ES-I3 (cell line): Measurements from ENCODE around the gene RASSF5.
"Not testable (repeated sequence)": the region's sequence is repeated elsewhere in the genome, so short reads cannot be mapped to it uniquely, and the experiment has no call there.

ENCODE experiments used
- H3K36me3 ChIP-seq: 2 replicates; pipeline ENCODE4 v1.6.1; 2013; ENCODE audit warnings: mild to moderate bottlenecking, low read length, control low read depth, moderate library complexity; ENCODE audit not compliant: insufficient read depth
- H3K4me1 ChIP-seq: 2 replicates; pipeline ENCODE4 v1.6.1; 2013; ENCODE audit warnings: mild to moderate bottlenecking, control low read depth, low read length; ENCODE audit not compliant: insufficient read depth
- H3K9ac ChIP-seq: 2 replicates; pipeline ENCODE4 v1.6.1; 2013; ENCODE audit warnings: low read depth, mild to moderate bottlenecking, low read length, moderate library complexity
- H3K9me3 ChIP-seq: 2 replicates; pipeline ENCODE4 v1.6.1; 2013; ENCODE audit warnings: mild to moderate bottlenecking, low read length, moderate library complexity; ENCODE audit not compliant: control insufficient read depth, insufficient read depth

RASSF5 gene

DNA sequence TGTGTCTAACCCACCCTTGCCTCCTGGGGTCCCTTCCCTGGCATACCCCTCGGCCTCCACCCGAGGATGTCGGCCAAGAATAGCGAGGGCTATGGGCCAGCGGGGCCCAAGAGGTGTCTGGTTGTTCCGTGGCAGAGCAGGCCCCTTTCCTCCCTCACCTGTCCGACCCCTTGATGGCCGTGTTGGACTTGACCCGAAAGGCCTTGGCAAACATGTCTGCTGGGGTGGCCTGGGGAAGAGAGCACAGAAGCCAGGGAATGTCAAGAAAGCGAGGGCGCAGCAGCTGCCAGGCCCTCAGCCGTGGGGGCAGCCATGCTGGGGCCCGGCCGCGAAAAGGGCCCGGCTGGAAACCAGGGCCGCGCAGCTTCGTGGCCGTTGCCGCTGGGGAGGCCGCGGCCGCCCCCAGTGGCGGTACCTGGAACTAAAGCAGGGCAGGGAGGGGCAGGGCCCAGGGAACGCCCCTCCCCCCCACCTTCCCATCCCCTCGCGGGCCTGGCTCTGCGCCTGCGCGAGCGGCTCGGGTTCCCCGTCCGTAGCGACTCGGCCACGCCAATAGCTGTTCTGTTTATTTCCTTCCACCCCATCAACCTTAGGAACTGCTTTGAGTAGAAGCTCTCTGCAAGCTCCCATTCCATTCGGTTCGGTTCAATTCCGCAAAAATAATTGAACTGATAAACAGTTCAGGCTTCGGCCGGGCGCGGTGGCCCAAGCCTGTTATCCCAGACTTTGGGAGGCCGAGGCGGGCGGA lies 105.0 kb downstream of the RASSF5 start, which contains the start of gene EIF2D:
Gene EIF2D, minus strand, starts transcription at position 337 of the 748 bp plus-strand sequence. Its CDS starts 123 bp downstream, at position 214.
- Histone ChIP-seq H3K9ac (peak within 1 kb of the TSS; percentile 62), H3K36me3 (no peaks in the 10 kb centered on the region), H3K9me3 (no peaks in the 10 kb centered on the region; the same call in 1 of the 2 replicates), H3K4me1 (0 out of 2 replicates have a peak, but pooled peaks cover 5% of the 10 kb centered on the region)

- not testable (repeated sequence) for H3K4me1 ChIP-seq, H3K36me3 ChIP-seq, H3K9me3 ChIP-seq, H3K9ac ChIP-seq
Measured at GRCh38 chr1:206626396-206626795, 119.1 kb downstream of the RASSF5 start.

DNA sequence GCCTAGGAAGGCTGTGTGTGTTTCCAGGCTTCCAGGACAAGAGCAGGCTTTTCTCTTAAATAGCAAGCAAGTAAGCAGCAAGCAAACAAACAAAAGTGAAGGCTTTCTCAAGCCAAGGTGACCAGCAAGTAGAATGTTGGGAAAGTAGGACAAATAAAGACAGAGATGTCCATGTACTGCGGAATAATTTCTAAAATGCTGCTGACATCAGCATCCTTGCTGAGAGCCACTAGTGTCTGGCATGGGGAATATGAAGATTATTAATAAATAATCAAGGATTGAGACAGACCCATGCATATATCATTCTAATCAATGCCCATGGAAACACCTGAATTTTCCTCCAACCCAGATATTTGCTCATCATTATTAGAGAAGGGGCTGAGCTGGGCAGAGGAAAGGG lies 121.6 kb downstream of the RASSF5 start:
- peaks cover 9% of the 10 kb centered on the region; the same call in 1 of the 2 replicates for H3K4me1 ChIP-seq
- H3K36me3 ChIP-seq: no peaks in the 10 kb centered on the region
- no peaks in the 10 kb centered on the region for H3K9me3 ChIP-seq
- no peak overlapping the region for H3K9ac ChIP-seq

- no peak overlapping the region for H3K9ac ChIP-seq
- H3K4me1 ChIP-seq: peaks cover 9% of the 10 kb centered on the region; the same call in 1 of the 2 replicates
- H3K36me3 ChIP-seq: no peaks in the 10 kb centered on the region
Measured at GRCh38 chr1:206631085-206631509, 123.8 kb downstream of the RASSF5 start.

DNA sequence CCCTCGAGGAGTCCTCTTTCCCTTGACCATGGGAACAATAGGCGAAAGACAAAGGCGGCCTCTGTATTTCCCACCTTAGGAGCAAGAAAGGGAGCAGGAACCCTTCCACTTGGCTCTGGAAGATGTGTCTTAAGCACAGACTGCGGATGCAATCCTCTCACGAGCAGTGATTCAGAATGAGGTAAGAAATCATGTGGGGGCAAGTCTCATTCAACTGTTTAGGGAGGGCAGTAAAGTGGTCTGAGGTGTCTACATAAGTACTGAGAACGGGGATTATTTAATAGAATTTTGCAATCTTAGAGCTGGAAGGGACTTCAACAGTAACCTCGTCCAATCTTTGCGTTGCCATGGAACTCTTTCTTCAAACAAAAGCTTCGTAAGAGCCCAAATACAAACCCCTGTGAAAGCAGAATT lies 126.4 kb downstream of the RASSF5 start:
- H3K4me1 ChIP-seq: peaks cover 9% of the 10 kb centered on the region; the same call in 1 of the 2 replicates
- no peaks in the 10 kb centered on the region for H3K36me3 ChIP-seq
- H3K9me3 ChIP-seq: no peaks in the 10 kb centered on the region
- H3K9ac ChIP-seq: no peak overlapping the region

More at GRCh38 chr1:206631085-206631509, 123.8 kb downstream of the RASSF5 start:
- no peaks in the 10 kb centered on the region for H3K9me3 ChIP-seq

GRCh38 chr1:206634365-206635079 lies 127.2 kb downstream of the RASSF5 start:
- Histone ChIP-seq H3K36me3 (no peaks in the 10 kb centered on the region), H3K4me1 (peaks cover 9% of the 10 kb centered on the region; the same call in 1 of the 2 replicates), H3K9ac (peak overlapping the region; percentile 60; the same call in 1 of the 2 replicates), H3K9me3 (no peaks in the 10 kb centered on the region)

DNA sequence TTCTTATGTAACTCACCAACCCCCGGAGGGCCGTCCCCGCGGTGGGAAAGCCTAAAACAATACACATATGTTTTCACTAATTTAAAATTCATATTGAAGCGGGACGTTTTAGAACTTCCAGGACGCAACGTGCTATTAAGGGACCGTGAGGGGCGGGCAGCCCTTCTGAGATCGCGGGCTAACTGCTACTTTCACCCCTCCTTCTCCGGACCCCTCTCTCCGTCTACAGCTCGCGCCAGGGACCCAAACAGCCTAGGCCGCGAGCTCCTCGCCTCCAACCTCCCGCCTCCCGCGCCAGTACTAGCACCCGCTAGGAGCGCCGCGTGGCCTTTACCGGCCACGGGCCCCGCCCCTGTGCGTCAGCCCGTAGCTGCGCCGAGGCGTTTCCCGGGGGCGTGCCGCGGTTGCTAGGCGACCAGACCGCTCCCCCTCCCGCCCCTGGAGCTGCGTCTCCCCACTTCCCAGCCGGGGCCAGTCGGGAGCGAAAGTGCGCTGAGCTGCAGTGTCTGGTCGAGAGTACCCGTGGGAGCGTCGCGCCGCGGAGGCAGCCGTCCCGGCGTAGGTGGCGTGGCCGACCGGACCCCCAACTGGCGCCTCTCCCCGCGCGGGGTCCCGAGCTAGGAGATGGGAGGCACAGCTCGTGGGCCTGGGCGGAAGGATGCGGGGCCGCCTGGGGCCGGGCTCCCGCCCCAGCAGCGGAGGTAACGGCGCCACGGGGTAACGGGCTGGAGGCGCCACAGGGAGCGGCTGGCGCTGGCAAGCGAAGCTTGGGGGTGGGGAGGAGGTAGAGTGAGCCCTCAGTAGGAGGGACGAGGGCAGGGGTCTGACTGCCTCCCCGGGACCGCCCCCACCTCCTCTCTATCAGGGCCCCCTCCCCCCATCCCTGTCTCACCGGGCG lies 128.0 kb downstream of the RASSF5 start, which contains the start of gene DYRK3:
Gene DYRK3, plus strand, starts transcription at position 457 of the 898 bp plus-strand sequence. Its CDS starts 168 bp downstream, at position 625.
- Histone ChIP-seq H3K4me1 (peaks cover 9% of the 10 kb centered on the region; the same call in 1 of the 2 replicates), H3K9ac (peak within 1 kb of the TSS; percentile 60; the same call in 1 of the 2 replicates), H3K9me3 (no peaks in the 10 kb centered on the region), H3K36me3 (no peaks in the 10 kb centered on the region)

DNA sequence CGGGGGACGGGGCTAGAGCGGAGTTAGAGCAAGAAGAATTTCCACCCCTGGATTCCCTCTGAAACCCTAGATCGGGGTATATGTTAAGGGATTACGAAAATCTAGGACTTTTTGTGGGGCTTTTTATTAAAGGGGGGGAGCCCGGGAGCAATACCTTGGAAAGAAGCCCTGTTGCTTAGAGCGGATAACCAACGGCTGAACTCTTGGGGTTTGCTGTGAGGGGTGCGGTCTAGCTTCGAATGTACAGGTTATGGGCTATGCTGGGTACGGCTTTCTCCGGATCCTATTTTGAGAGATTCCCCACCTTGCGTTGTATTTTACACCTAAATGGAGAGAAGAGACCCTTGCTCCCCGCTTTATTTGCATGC lies 128.6 kb downstream of the RASSF5 start:
- H3K4me1 ChIP-seq: peaks cover 9% of the 10 kb centered on the region; the same call in 1 of the 2 replicates
- no peaks in the 10 kb centered on the region for H3K9me3 ChIP-seq
- peak overlapping the region; percentile 60; the same call in 1 of the 2 replicates for H3K9ac ChIP-seq
- H3K36me3 ChIP-seq: no peaks in the 10 kb centered on the region

DNA sequence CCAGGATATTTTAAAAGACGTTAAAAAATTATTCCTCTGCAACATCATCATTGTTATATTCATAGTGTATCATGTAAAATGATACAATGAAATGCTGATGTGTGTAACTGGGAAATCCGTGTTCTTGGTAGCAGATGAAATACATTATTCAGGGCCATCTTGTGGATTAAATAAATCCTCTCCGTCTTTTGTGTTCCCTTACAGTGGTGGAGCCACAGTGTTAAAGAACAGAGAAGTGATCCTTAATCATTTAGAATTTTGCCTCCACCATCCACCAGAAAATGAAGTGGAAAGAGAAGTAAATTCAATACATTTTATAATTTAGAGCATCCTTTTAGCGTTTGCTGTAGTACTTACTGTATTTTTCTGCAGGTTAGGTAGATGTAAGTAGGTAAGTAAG lies 129.3 kb downstream of the RASSF5 start:
- Histone ChIP-seq H3K36me3 (no peaks in the 10 kb centered on the region), H3K9me3 (no peaks in the 10 kb centered on the region), H3K9ac (no peak overlapping the region), H3K4me1 (peaks cover 9% of the 10 kb centered on the region; the same call in 1 of the 2 replicates)

DNA sequence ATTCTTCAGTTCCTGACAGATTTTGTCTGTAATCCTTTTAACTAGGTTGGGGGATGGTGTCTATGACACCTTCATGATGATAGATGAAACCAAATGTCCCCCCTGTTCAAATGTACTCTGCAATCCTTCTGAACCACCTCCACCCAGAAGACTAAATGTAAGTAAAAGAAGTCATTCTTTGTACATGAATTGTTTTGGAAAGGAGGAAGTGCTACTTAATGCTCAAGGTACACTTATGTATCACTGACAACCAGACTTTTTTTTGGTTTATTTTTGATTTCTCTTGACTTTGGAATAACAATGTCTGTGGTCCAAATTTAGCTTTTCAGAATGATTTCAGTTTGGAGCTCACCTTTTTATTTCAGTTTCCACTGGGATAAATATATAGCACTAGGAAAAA lies 130.3 kb downstream of the RASSF5 start:
- Histone ChIP-seq H3K36me3 (no peaks in the 10 kb centered on the region), H3K9me3 (no peaks in the 10 kb centered on the region), H3K4me1 (peaks cover 9% of the 10 kb centered on the region; the same call in 1 of the 2 replicates), H3K9ac (no peak overlapping the region)
